CD14-positive monocyte (primary cell): ENCODE data around the gene MEIS2. TPM values are rescaled to one million over a fixed set of nuclear protein-coding genes. Genes with fewer than 3 reads are reported as not detected.

ENCODE experiments used
- DNase-seq, 3 donors: peaks; one replicate each; pipeline ENCODE4 v3.0.0-alpha.2; 2011 to 2022
- H2AFZ ChIP-seq: 2 replicates; pipeline ENCODE4 v1.6.0; 2012; ENCODE audit warnings: mild to moderate bottlenecking, low read depth, low read length, inconsistent platforms; ENCODE audit not compliant: insufficient read depth, poor library complexity, severe bottlenecking
- H3K27ac ChIP-seq, 2 donors: 1 replicate in 1 of 2; 2 replicates in 1 of 2; pipeline ENCODE4 v1.5.1; 2012 to 2013; ENCODE audit warnings: low read length in 2 of 2, control low read depth in 1 of 2, inconsistent platforms in 1 of 2, low read depth in 1 of 2, mild to moderate bottlenecking in 1 of 2
- H3K27me3 ChIP-seq, 2 donors: one replicate each; pipeline versions ENCODE4 v1.6.0 to v1.6.1; 2011 to 2013; ENCODE audit warnings: low read length in 2 of 2; ENCODE audit not compliant: control insufficient read depth in 2 of 2, insufficient read depth in 2 of 2
- H3K36me3 ChIP-seq, 2 donors: replicated peaks in 1 of 2; 1 replicate in 1 of 2; 2 replicates in 1 of 2; pipeline versions ENCODE4 v1.5.1 to v1.6.1; 2012 to 2013; ENCODE audit warnings: low read length in 2 of 2, control low read depth in 1 of 2, inconsistent platforms in 1 of 2, mild to moderate bottlenecking in 1 of 2; ENCODE audit not compliant: insufficient read depth in 2 of 2, control insufficient read depth in 1 of 2
- H3K4me1 ChIP-seq, 2 donors: 1 replicate in 1 of 2; 2 replicates in 1 of 2; pipeline versions ENCODE4 v1.5.1 to v1.6.1; 2012 to 2013; ENCODE audit warnings: low read length in 2 of 2, control low read depth in 1 of 2, inconsistent platforms in 1 of 2, mild to moderate bottlenecking in 1 of 2, moderate library complexity in 1 of 2; ENCODE audit not compliant: insufficient read depth in 2 of 2, control insufficient read depth in 1 of 2
- H3K4me2 ChIP-seq: replicated peaks from 2 replicates; pipeline ENCODE3; 2012; ENCODE audit warnings: low read length, moderate library complexity, mild to moderate bottlenecking; ENCODE audit not compliant: poor library complexity, severe bottlenecking; ENCODE audit errors: extremely low read depth
- H3K4me3 ChIP-seq, 3 experiments: fragments of 200-600 bp in 1 of 3; sonication (generic) in 1 of 3; replicated peaks in 1 of 3; 1 replicate in 2 of 3; 2 replicates in 1 of 3; pipeline ENCODE4 v1.5.1; 2011 to 2013; ENCODE audit warnings: low read length in 3 of 3, mild to moderate bottlenecking in 3 of 3, control low read depth in 2 of 3, low read depth in 2 of 3, inconsistent platforms in 1 of 3, moderate library complexity in 1 of 3
- H3K79me2 ChIP-seq: 2 replicates; pipeline ENCODE4 v1.6.0; 2012; ENCODE audit warnings: mild to moderate bottlenecking, control low read depth, inconsistent platforms, low read length, moderate library complexity; ENCODE audit not compliant: insufficient read depth
- H3K9ac ChIP-seq: 2 replicates; pipeline ENCODE4 v1.6.0; 2017; ENCODE audit warnings: low read length, mild to moderate bottlenecking; ENCODE audit not compliant: insufficient read depth, poor library complexity, severe bottlenecking
- H3K9me3 ChIP-seq, 2 donors: replicated peaks in 1 of 2; 1 replicate in 1 of 2; 2 replicates in 1 of 2; pipeline versions ENCODE4 v1.5.1 to v1.6.1; 2012 to 2013; ENCODE audit warnings: low read length in 2 of 2, control low read depth in 1 of 2; ENCODE audit not compliant: control insufficient read depth in 1 of 2, insufficient read depth in 1 of 2
- H4K20me1 ChIP-seq: 2 replicates; pipeline ENCODE4 v1.6.0; 2012; ENCODE audit warnings: mild to moderate bottlenecking, low read length, control low read depth, moderate library complexity; ENCODE audit not compliant: insufficient read depth
- H3K27ac Mint-ChIP-seq, 7 donors: one replicate each; pipeline ENCODE4 v1.8.0; 2020; ENCODE audit warnings: mild to moderate bottlenecking in 7 of 7, mixed read lengths in 7 of 7, moderate library complexity in 6 of 7, inconsistent platforms in 2 of 7
- H3K27me3 Mint-ChIP-seq, 3 donors: one replicate each; pipeline ENCODE4 v1.8.0; 2021 to 2022; ENCODE audit warnings: low read depth in 3 of 3, mild to moderate bottlenecking in 3 of 3, mixed read lengths in 3 of 3, moderate library complexity in 3 of 3, inconsistent platforms in 1 of 3
- H3K36me3 Mint-ChIP-seq, 2 donors: one replicate each; pipeline ENCODE4 v1.8.0; 2020; ENCODE audit warnings: mixed read lengths in 2 of 2, inconsistent platforms in 1 of 2, mild to moderate bottlenecking in 1 of 2
- H3K4me1 Mint-ChIP-seq: one replicate; pipeline ENCODE4 v1.8.0; 2020; ENCODE audit warnings: mild to moderate bottlenecking, mixed read lengths
- H3K4me3 Mint-ChIP-seq, 2 donors: one replicate each; pipeline ENCODE4 v1.8.0; 2020; ENCODE audit warnings: mild to moderate bottlenecking in 2 of 2, mixed read lengths in 2 of 2, moderate library complexity in 1 of 2
- H3K9me3 Mint-ChIP-seq, 7 donors: one replicate each; pipeline ENCODE4 v1.8.0; 2020 to 2022; ENCODE audit warnings: mixed read lengths in 7 of 7, mild to moderate bottlenecking in 6 of 7, moderate library complexity in 6 of 7, inconsistent platforms in 2 of 7
- WGBS: methylation state at CpG from one replicate; pipeline ENCODE4 v1.1.5; 2013; ENCODE audit warnings: missing lambda C conversion rate; ENCODE audit not compliant: insufficient coverage; 5-methylcytosine and 5-hydroxymethylcytosine counted together
- intact Hi-C, 2 donors: fragments of 100-400 bp; cut with micrococcal nuclease; formaldehyde crosslinking; loops; one replicate each; pipeline versions ENCODE4 v1.15.0 to v1.15.1; 2023
- polyA plus RNA-seq, 3 donors: library from polyadenylated mRNA; depleted of rRNA in 1 of 3; unstranded in 2 of 3; stranded (reverse) in 1 of 3; fragments of 300-500 nt in 2 of 3; fragments of >200 nt in 1 of 3; fragmentation: Illumina TruSeq in 2 of 3; gene quantifications; 1 replicate in 2 of 3; 2 replicates in 1 of 3; pipeline ENCODE4 v1.2.3, GENCODE V29; 2012 to 2021
- TF ChIP-seq, protein P1 (sequence below): fragments of 200-600 bp; IDR thresholded peaks from one replicate; pipeline ENCODE4 v1.8.0; 2022; ENCODE audit warnings: antibody characterized with exemption, mild to moderate bottlenecking

The MEIS2 gene
- polyA plus RNA-seq, 3 donors, result not detected

GRCh38 chr15:37109168-37109871, 9.0 kb upstream of the MEIS2 start:
- Mint-ChIP-seq H3K9me3 (peaks cover 0 to 37% (median 28%) of the 10 kb centered on the region in 7 donors), H3K4me1 (peaks cover 10% of the 10 kb centered on the region), H3K36me3 (peaks cover 0 to 8% of the 10 kb centered on the region in 2 donors), H3K27ac (no peak overlapping the region), H3K4me3 (peak overlapping the region in 1 of 2 donors; percentile 77), H3K27me3 (peaks cover 86 to 94% (median 90%) of the 10 kb centered on the region in 3 donors)
- H3K4me3 ChIP-seq, result no peak overlapping the region
- no peak for DNase-seq
- no peaks in the 10 kb centered on the region for H3K4me1 ChIP-seq
- H2AFZ ChIP-seq, result no peak overlapping the region
- H3K27me3 ChIP-seq, result peaks cover 85 to 99% of the 10 kb centered on the region in 2 donors
- no peaks in the 10 kb centered on the region for H3K36me3 ChIP-seq
- peaks cover 9 to 71% of the 10 kb centered on the region in 2 donors for H3K9me3 ChIP-seq
- no peak overlapping the region for H3K4me2 ChIP-seq
- no peak overlapping the region for H3K27ac ChIP-seq
- 15% methylated on average over 14 of the region's 18 CpGs for WGBS
- no peak overlapping the region for H3K9ac ChIP-seq
- intact Hi-C loops, result no loop called here
- TF ChIP-seq, protein P1, sequence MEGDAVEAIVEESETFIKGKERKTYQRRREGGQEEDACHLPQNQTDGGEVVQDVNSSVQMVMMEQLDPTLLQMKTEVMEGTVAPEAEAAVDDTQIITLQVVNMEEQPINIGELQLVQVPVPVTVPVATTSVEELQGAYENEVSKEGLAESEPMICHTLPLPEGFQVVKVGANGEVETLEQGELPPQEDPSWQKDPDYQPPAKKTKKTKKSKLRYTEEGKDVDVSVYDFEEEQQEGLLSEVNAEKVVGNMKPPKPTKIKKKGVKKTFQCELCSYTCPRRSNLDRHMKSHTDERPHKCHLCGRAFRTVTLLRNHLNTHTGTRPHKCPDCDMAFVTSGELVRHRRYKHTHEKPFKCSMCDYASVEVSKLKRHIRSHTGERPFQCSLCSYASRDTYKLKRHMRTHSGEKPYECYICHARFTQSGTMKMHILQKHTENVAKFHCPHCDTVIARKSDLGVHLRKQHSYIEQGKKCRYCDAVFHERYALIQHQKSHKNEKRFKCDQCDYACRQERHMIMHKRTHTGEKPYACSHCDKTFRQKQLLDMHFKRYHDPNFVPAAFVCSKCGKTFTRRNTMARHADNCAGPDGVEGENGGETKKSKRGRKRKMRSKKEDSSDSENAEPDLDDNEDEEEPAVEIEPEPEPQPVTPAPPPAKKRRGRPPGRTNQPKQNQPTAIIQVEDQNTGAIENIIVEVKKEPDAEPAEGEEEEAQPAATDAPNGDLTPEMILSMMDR, result no peak
- no peaks in the 10 kb centered on the region for H3K79me2 ChIP-seq
- H4K20me1 ChIP-seq, result no peaks in the 10 kb centered on the region

DNA sequence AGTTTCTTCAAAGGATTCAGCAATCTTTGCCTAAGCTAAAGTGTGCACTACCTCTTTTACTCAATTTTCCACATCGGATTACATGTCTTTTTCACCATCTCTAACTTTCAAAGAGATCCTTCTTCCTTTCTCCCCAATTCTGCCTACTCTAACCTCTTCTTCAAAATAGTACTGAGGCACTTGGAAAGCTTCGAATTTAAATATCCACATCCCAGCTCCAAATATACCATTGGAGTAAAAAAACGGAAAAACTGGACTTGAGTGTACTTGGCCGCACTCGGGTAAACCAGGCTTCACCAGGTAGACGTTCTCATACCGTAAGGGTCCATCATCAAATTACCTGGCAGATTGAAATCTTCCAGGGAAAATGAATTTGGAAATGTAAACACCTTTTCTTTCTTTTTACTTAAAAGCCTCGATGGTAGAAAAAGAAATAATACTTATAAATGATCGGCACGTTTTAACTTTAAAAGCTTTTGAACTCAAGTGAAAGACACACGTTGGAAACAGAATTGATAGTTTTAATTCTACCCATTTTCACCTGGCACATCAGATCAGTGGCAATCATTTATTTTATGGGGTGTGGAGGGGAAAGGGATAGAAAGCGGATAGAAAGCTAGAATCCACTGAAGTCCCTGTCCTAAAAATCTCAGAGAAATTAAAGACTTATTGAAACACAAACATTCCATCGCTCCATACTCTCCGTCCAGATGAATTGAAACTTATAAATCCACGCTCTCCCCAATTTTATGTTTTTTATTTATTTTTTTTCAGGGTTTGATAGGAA, 8.2 kb upstream of the MEIS2 start:
- H3K36me3 Mint-ChIP-seq, result peaks cover 0 to 8% of the 10 kb centered on the region in 2 donors
- peaks cover 9 to 75% of the 10 kb centered on the region in 2 donors for H3K9me3 ChIP-seq
- peaks cover 93 to 100% of the 10 kb centered on the region in 2 donors for H3K27me3 ChIP-seq
- peak overlapping the region in 1 of 2 donors; percentile 77 for H3K4me3 Mint-ChIP-seq
- peaks cover 0 to 40% (median 28%) of the 10 kb centered on the region in 7 donors for H3K9me3 Mint-ChIP-seq
- H3K4me3 ChIP-seq, result no peak overlapping the region
- H3K4me1 Mint-ChIP-seq, result peaks cover 10% of the 10 kb centered on the region
- TF ChIP-seq, protein P1, result no peak
- H3K36me3 ChIP-seq, result no peaks in the 10 kb centered on the region
- DNase-seq, result no peak
- H3K79me2 ChIP-seq, result no peaks in the 10 kb centered on the region
- no peaks in the 10 kb centered on the region for H3K4me1 ChIP-seq
- 26% methylated on average over 3 of the region's 15 CpGs for WGBS
- no peaks in the 10 kb centered on the region for H4K20me1 ChIP-seq
- H3K27me3 Mint-ChIP-seq, result peaks cover 94 to 100% (median 94%) of the 10 kb centered on the region in 3 donors
- no peak overlapping the region for H3K4me2 ChIP-seq
- no peak overlapping the region for H2AFZ ChIP-seq
- no peak overlapping the region for H3K27ac Mint-ChIP-seq
- no peak overlapping the region for H3K27ac ChIP-seq
- no peak overlapping the region for H3K9ac ChIP-seq
- intact Hi-C loops, result no loop called here
